ENCODE results near the gene BSN.

DNA sequence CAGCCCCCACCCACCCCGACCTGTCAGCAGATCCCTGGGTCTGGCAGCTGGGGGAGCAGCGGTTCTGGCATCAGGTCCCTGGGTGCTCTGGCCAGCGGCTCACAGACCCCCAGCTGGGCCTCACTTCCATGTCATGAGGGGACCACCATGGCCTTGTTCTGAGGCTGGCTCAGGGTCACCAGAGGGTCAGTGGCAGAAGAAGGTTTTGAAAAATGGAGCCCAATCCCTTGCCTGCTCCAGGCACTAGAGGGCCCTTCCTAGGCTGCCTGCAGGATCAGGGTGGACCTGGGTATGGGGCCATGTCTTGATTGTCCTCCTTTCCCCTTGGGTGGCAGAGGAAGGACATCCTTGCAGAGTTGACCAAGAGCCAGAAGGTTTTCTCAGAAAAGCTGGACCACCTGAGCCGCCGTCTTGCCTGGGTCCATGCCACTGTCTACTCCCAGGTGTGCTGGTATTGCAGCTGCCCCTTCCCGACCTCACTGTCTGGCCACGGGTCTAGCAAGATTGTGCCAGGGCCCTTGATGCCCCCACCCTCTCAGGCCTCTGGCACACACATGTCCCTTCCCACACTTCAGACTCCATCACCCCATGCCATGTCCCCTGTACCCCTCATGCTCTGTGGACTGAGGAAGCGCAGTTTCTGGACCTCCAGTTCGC lies 152.3 kb downstream of the BSN start:
- TF ChIP-seq, protein P1, sequence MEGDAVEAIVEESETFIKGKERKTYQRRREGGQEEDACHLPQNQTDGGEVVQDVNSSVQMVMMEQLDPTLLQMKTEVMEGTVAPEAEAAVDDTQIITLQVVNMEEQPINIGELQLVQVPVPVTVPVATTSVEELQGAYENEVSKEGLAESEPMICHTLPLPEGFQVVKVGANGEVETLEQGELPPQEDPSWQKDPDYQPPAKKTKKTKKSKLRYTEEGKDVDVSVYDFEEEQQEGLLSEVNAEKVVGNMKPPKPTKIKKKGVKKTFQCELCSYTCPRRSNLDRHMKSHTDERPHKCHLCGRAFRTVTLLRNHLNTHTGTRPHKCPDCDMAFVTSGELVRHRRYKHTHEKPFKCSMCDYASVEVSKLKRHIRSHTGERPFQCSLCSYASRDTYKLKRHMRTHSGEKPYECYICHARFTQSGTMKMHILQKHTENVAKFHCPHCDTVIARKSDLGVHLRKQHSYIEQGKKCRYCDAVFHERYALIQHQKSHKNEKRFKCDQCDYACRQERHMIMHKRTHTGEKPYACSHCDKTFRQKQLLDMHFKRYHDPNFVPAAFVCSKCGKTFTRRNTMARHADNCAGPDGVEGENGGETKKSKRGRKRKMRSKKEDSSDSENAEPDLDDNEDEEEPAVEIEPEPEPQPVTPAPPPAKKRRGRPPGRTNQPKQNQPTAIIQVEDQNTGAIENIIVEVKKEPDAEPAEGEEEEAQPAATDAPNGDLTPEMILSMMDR (IDR thresholded peaks at IDR 0.05), result no peak
- TF ChIP-seq POLR2A (IDR thresholded peaks at IDR 0.05), result no peak
